Astrocyte (in vitro differentiated cells and primary cell): ENCODE results near the gene CASP2.

Experiments
- EZH2 ChIP-seq: IDR thresholded peaks from 2 replicates; pipeline ENCODE4 v1.6.1; 2012; ENCODE audit warnings: mild to moderate bottlenecking, low read length, inconsistent platforms; ENCODE audit not compliant: insufficient read depth
- TF ChIP-seq, protein P1 (sequence below): IDR thresholded peaks from 2 replicates; pipeline ENCODE4 v1.5.1; 2011; ENCODE audit warnings: low read depth, mild to moderate bottlenecking, inconsistent platforms, low read length, moderate library complexity; ENCODE audit not compliant: insufficient read depth

DNA sequence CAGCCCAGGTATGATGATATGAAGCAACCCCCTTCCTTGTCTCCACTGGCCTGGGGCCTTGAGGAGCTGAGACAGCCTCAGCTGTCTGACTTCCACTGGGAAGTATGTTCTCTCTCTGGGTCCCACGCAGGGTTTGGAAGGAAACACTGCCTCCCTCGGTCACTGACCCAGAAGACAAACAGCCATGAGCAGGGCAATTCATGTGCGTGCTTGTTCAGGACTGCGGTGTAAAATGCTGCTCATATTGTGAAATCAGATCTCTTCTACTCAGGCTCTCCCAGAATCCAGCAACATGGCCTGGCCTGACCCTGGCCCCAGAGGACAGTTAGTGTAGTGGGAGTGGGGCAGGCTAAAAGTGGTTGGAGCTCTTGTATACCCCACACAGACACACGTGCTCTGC, 30.5 kb downstream of the CASP2 start:
- TF ChIP-seq, protein P1, sequence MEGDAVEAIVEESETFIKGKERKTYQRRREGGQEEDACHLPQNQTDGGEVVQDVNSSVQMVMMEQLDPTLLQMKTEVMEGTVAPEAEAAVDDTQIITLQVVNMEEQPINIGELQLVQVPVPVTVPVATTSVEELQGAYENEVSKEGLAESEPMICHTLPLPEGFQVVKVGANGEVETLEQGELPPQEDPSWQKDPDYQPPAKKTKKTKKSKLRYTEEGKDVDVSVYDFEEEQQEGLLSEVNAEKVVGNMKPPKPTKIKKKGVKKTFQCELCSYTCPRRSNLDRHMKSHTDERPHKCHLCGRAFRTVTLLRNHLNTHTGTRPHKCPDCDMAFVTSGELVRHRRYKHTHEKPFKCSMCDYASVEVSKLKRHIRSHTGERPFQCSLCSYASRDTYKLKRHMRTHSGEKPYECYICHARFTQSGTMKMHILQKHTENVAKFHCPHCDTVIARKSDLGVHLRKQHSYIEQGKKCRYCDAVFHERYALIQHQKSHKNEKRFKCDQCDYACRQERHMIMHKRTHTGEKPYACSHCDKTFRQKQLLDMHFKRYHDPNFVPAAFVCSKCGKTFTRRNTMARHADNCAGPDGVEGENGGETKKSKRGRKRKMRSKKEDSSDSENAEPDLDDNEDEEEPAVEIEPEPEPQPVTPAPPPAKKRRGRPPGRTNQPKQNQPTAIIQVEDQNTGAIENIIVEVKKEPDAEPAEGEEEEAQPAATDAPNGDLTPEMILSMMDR = no peak
- TF ChIP-seq EZH2 = no peak
